HFF-Myc (cell line): ENCODE measurements around the gene STARD3.

Source experiments
- DNase-seq: peaks from one replicate; pipeline ENCODE4 v3.0.0-alpha.2; 2011; ENCODE audit warnings: low read depth; ENCODE audit errors: extremely low read depth
- H3K4me3 ChIP-seq: replicated peaks from 2 replicates; pipeline ENCODE4 v1.5.1; 2011; ENCODE audit warnings: low read depth, mild to moderate bottlenecking, control low read depth, low read length
- CTCF ChIP-seq: IDR thresholded peaks from 2 replicates; pipeline ENCODE4 v1.5.1; 2012; ENCODE audit warnings: mild to moderate bottlenecking, low read depth, low read length, control low read depth; ENCODE audit errors: missing control alignments

Gene STARD3

DNA sequence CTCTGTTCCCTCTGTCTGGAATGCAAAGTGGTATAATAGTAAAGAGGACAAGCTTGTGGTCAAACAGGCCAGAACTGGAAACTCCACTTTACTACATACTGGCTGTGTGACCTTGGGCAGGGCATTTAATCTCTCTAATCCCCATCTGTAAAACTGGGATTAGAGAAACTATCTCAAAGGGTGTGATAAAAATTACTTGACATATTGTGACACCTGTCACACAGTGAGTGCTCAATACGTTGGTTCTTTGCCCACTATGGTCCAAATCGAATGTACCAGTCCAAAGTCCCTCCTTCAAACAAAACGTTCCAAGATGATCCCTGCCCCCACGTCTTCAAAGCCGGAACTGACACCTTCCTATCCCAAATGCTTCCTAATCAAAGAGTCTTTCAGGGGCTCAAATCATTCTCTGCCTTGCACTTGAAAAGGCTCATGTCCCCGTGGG lies 50.2 kb downstream of the STARD3 start:
- no peak for TF ChIP-seq CTCF
- DNase-seq: no peak

GRCh38 chr17:39687546-39688474 lies 50.9 kb downstream of the STARD3 start, which contains the start of gene PGAP3:
TSS of gene PGAP3 (minus strand) at chr17:39688057. CDS start at chr17:39688014, 43 bp downstream.
- peak within 1 kb of the TSS; percentile 55 for H3K4me3 ChIP-seq
- DNase-seq: peak; percentile 67
- no peak for TF ChIP-seq CTCF

More for the DNA sequence above, 50.2 kb downstream of the STARD3 start:
- peak overlapping the region; percentile 55 for H3K4me3 ChIP-seq

DNA sequence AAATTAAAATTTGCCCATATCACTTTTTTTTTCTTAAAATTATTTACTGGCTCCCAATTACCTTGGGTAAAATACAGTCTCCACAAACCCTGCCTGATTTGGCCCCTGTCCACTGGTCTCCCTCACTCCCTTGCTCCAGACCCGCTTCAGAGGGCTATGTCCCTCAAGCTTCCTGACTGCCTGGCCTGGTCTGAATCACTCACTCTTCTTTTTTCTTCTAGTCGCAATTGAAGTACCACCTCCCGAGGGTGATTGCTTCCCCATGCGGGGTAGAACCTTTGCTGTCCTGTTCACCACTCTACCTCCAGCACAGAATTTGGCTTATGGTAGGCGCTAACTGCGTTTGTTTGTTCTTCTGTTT lies 51.5 kb downstream of the STARD3 start:
- no peak for TF ChIP-seq CTCF
- no peak for DNase-seq
- H3K4me3 ChIP-seq: peak overlapping the region; percentile 55

GRCh38 chr17:39688945-39689344 lies 52.0 kb downstream of the STARD3 start:
- DNase-seq: no peak
- TF ChIP-seq CTCF: no peak

DNA sequence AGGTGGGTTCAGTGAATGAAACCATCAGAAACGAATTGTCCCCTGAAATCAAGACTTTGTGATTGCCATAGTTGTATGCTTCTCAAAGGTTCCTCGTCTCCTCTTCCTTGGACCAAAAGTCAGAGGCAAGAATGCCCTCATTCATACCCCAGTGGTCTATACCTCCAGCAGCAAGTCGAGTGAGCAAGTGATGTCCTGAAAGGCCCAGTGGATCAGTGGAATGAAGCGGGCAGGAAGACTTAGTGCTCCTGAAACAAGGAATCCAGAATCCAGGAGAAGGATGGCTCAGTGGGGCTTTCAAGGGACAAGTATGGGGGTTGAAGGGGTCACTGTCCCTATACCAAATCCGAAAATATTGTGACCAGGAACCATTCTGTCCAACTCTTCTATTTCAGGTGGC lies 57.6 kb downstream of the STARD3 start:
- no peak for DNase-seq
- H3K4me3 ChIP-seq: no peak overlapping the region
- no peak for TF ChIP-seq CTCF

More at GRCh38 chr17:39688945-39689344, 52.0 kb downstream of the STARD3 start:
- peak overlapping the region; percentile 55 for H3K4me3 ChIP-seq

DNA sequence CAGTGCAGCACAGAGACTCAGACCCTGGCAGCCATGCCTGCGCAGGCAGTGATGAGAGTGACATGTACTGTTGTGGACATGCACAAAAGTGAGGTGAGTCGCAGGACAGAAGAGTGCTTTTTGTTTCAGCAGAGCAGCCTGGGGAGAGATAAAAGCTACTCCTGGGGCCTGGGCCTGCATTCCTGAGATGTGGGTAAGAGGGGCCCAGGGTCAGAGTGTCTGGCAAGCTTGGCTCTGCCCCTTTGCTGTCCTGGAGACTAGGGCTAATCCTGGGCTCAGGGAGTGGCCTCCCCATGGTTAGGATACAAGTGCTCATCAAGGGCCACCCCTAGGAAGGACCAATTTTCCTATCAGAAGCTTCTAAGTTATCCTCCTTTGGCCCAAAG lies 58.1 kb downstream of the STARD3 start:
- no peak overlapping the region for H3K4me3 ChIP-seq
- TF ChIP-seq CTCF: no peak
- DNase-seq: no peak
